Parathyroid adenoma (tissue), 2 donors: ENCODE measurements around the gene GRIK3.

Experiments
- H2AFZ ChIP-seq: fragments of 300-600 bp; sonication (generic); one replicate; pipeline ENCODE4 v1.7.0; 2017; ENCODE audit warnings: antibody characterized with exemption, mild to moderate bottlenecking
- H3K27ac ChIP-seq: fragments of 300-600 bp; sonication (generic); one replicate; pipeline ENCODE4 v1.7.0; 2017
- H3K27me3 ChIP-seq: fragments of 300-600 bp; sonication (generic); one replicate; pipeline ENCODE4 v1.7.0; 2017; ENCODE audit warnings: low read length; ENCODE audit not compliant: control insufficient read depth, insufficient read depth
- H3K36me3 ChIP-seq: fragments of 300-600 bp; sonication (generic); one replicate; pipeline ENCODE4 v1.7.0; 2017; ENCODE audit warnings: low read length; ENCODE audit not compliant: control insufficient read depth, insufficient read depth
- H3K4me1 ChIP-seq: fragments of 300-600 bp; sonication (generic); one replicate; pipeline ENCODE4 v1.7.0; 2017; ENCODE audit warnings: control low read depth
- H3K4me2 ChIP-seq: fragments of 300-600 bp; sonication (generic); one replicate; pipeline ENCODE4 v1.7.0; 2017; ENCODE audit warnings: low read length
- H3K4me3 ChIP-seq: fragments of 300-600 bp; sonication (generic); one replicate; pipeline ENCODE4 v1.7.0; 2017; ENCODE audit warnings: low read depth, low read length
- H3K79me2 ChIP-seq: fragments of 300-600 bp; sonication (generic); one replicate; pipeline ENCODE4 v1.7.0; 2017; ENCODE audit warnings: control low read depth
- H3K9ac ChIP-seq: fragments of 300-600 bp; sonication (generic); one replicate; pipeline ENCODE4 v1.7.0; 2017; ENCODE audit warnings: mild to moderate bottlenecking
- H3K9me3 ChIP-seq: fragments of 300-600 bp; sonication (generic); one replicate; pipeline ENCODE4 v1.7.0; 2017; ENCODE audit warnings: low read length; ENCODE audit not compliant: control insufficient read depth
- TF ChIP-seq, protein P1 (sequence below): fragments of 300-600 bp; sonication (generic); IDR thresholded peaks from one replicate; pipeline ENCODE4 v1.7.0; 2017; ENCODE audit warnings: antibody characterized with exemption, mild to moderate bottlenecking
- donor health status: primary hyperparathyroidism.

GRIK3 gene

DNA sequence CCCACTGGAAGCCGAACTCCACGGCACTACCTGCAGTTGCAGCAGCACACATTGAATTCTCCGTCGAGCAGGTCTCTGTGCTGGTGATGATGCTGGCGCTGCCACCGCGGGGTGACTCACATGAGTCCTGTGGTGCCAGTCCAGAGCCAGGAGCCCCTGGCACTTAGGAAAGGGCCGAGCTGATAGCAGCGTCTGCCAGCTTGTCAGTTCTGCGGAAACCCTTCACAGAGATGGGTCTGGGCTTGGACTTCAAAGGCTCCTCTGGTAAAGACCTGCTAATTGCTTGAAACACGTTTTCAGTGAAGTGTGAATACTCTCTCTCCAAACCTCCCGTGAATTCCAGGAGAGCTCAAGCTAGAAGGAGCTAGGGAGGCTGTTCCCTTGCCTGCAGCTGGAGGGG lies 92.2 kb downstream of the GRIK3 start:
- H3K36me3 ChIP-seq, result no peaks in the 10 kb centered on the region
- no peak overlapping the region for H3K4me3 ChIP-seq
- no peak overlapping the region for H3K27ac ChIP-seq
- no peaks in the 10 kb centered on the region for H3K79me2 ChIP-seq
- H3K9me3 ChIP-seq, result no peaks in the 10 kb centered on the region
- H3K4me2 ChIP-seq, result no peak overlapping the region
- TF ChIP-seq, protein P1, sequence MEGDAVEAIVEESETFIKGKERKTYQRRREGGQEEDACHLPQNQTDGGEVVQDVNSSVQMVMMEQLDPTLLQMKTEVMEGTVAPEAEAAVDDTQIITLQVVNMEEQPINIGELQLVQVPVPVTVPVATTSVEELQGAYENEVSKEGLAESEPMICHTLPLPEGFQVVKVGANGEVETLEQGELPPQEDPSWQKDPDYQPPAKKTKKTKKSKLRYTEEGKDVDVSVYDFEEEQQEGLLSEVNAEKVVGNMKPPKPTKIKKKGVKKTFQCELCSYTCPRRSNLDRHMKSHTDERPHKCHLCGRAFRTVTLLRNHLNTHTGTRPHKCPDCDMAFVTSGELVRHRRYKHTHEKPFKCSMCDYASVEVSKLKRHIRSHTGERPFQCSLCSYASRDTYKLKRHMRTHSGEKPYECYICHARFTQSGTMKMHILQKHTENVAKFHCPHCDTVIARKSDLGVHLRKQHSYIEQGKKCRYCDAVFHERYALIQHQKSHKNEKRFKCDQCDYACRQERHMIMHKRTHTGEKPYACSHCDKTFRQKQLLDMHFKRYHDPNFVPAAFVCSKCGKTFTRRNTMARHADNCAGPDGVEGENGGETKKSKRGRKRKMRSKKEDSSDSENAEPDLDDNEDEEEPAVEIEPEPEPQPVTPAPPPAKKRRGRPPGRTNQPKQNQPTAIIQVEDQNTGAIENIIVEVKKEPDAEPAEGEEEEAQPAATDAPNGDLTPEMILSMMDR, result no peak
- H3K27me3 ChIP-seq, result peaks cover 2% of the 10 kb centered on the region
- no peak overlapping the region for H3K9ac ChIP-seq
- H3K4me1 ChIP-seq, result no peaks in the 10 kb centered on the region
- no peak overlapping the region for H2AFZ ChIP-seq

DNA sequence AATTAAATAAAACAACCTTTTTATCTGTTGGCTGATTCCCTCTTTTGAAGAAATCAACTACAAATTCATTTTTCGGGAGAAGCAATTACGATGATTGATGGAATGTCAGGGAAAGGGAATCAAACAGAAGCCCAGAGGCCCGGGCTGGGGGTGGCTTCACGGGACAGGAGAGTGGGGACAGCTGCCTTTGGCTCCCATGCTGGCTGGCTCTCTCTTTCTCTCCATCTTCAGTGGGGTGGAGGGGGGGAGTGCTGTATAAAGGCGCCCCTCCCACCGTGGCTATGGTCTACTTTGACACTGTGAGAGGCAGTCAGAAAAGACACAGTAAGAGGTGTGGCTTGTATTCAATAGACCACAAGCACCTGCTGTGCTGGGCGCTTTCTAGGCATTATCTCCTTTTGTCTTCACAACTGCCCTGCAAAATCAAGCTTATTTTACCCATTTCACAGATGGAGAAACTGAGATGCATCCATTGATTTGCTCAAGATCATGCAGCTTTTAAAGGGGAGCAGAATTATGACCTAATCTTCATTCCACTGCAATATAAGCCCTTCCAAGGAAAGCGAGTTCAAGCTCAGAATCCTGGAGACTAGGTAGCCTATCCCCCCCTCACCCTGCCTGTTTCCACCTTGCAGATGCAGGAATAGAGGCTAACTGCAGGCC lies 92.9 kb downstream of the GRIK3 start:
- no peak overlapping the region for H2AFZ ChIP-seq
- H3K4me3 ChIP-seq, result no peak overlapping the region
- H3K4me2 ChIP-seq, result no peak overlapping the region
- no peaks in the 10 kb centered on the region for H3K9me3 ChIP-seq
- TF ChIP-seq, protein P1, result no peak
- H3K79me2 ChIP-seq, result no peaks in the 10 kb centered on the region
- H3K9ac ChIP-seq, result no peak overlapping the region
- H3K27me3 ChIP-seq, result peaks cover 2% of the 10 kb centered on the region
- no peak overlapping the region for H3K27ac ChIP-seq
- no peaks in the 10 kb centered on the region for H3K36me3 ChIP-seq
- H3K4me1 ChIP-seq, result no peaks in the 10 kb centered on the region

DNA sequence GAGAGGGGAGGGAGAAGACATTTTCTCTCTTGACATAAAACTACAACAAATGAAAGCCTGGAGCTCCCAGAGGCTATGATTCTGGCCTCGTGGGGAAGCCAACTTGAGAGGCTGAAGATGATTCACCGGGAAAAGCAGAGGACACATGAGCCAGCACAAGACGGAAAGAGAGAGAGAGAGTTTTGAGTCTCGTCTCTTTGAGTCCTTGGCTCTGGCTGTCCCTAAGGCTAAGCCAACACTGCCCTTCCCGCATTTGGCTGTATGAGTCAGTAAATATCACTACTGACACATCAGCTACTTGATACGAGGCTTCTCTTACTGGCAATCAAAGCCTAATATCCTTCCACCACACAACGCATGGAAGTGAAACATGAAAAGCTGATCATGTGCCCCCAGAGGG lies 95.5 kb downstream of the GRIK3 start:
- TF ChIP-seq, protein P1, result no peak
- Histone ChIP-seq H3K36me3 (no peaks in the 10 kb centered on the region), H3K27me3 (peaks cover 2% of the 10 kb centered on the region), H2AFZ (no peak overlapping the region), H3K4me2 (no peak overlapping the region), H3K9me3 (no peaks in the 10 kb centered on the region), H3K79me2 (no peaks in the 10 kb centered on the region), H3K27ac (no peak overlapping the region), H3K4me1 (no peaks in the 10 kb centered on the region), H3K9ac (no peak overlapping the region), H3K4me3 (no peak overlapping the region)

DNA sequence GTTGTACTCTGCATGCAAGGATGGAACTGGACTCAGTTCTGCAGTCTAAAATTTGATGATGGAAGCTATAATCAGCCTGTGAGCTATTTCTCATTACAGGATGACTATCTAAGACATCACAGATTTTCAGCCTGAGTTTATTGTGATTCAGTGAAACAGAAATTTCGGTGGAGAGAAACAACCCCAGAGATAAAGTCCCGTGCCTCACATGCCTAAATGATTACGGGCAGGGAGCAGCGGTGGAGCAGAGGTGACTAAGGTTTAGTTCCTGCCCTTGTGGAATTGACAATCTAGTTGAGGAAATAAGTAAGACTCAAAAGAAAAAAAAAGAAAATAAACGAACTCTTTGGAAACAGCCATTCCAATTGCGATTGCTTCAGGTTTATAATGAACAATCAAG lies 96.9 kb downstream of the GRIK3 start:
- Histone ChIP-seq H3K27me3 (peaks cover 2% of the 10 kb centered on the region), H3K4me1 (no peaks in the 10 kb centered on the region), H3K9ac (no peak overlapping the region), H3K36me3 (no peaks in the 10 kb centered on the region), H2AFZ (no peak overlapping the region), H3K79me2 (no peaks in the 10 kb centered on the region), H3K4me2 (no peak overlapping the region), H3K9me3 (no peaks in the 10 kb centered on the region), H3K27ac (no peak overlapping the region), H3K4me3 (no peak overlapping the region)
- TF ChIP-seq, protein P1, result no peak

DNA sequence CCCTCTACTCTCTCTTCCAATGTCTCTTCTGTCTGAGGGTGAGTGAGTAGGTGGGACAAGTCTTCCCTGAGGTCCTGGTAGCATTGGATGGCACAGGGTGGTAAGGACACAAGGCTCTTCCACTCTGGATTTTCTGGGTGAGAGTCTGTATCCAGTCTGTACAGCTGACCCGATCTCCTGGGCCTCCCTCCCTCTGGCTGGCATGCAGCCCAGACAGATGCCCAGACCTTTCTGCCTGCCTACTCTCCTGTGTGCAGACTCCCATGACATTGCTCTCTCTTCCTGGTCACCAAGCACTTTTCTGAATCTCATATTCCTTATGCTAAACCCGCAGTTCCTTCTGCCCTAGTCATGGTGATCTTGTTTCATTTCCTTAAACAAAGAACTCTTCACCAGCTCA lies 100.3 kb downstream of the GRIK3 start:
- no peak overlapping the region for H3K27ac ChIP-seq
- TF ChIP-seq, protein P1, result no peak
- H3K36me3 ChIP-seq, result no peaks in the 10 kb centered on the region
- H3K9me3 ChIP-seq, result no peaks in the 10 kb centered on the region
- H3K4me3 ChIP-seq, result no peak overlapping the region
- H3K4me2 ChIP-seq, result no peak overlapping the region
- no peaks in the 10 kb centered on the region for H3K4me1 ChIP-seq
- no peak overlapping the region for H2AFZ ChIP-seq
- H3K27me3 ChIP-seq, result no peaks in the 10 kb centered on the region
- no peaks in the 10 kb centered on the region for H3K79me2 ChIP-seq
- no peak overlapping the region for H3K9ac ChIP-seq
